ENCODE results near the gene KLHL17. TPM values are rescaled to one million over a fixed set of nuclear protein-coding genes. Genes with fewer than 3 reads are reported as not detected.
A peak's percentile ranks its signal among the peaks of the same experiment; 100 is the strongest.

KLHL17 gene
- total and polyA plus RNA-seq, 11 donors: 1.6 to 6.8 (median 4.7) TPM

DNA sequence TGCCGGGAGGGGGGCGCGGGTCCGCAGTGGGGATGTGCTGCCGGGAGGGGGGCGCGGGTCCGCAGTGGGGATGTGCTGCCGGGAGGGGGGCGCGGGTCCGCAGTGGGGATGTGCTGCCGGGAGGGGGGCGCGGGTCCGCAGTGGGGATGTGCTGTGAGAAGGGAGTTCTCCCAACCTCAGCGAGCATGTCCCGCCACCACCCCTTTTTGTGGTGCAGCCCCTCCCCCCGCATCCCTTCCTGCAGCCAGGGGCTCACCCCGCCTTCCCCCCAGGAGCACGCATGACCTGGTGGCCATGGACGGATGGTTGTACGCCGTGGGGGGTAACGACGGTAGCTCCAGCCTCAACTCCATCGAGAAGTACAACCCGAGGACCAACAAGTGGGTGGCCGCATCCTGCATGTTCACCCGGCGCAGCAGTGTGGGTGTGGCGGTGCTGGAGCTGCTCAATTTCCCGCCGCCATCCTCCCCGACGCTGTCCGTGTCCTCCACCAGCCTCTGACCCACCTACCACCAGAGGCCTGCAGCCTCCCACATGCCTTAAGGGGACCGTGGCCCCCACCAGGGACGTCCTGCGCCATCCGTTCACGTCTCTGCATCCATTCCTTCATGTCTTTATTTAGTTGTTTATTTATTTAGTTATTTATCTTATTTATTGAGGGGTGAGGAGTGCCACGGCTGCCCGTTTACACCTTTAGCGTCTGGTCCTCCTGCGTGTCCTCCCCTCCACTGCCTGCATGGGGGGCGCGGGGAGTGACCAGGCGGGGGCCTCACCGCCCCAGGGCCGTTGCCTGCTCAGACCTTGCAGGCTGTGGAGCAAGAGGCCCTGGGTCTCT, 4.5 kb downstream of the KLHL17 start:
- TF ChIP-seq POLR2A (IDR thresholded peaks at IDR 0.05): no peak
- TF ChIP-seq, protein P1, sequence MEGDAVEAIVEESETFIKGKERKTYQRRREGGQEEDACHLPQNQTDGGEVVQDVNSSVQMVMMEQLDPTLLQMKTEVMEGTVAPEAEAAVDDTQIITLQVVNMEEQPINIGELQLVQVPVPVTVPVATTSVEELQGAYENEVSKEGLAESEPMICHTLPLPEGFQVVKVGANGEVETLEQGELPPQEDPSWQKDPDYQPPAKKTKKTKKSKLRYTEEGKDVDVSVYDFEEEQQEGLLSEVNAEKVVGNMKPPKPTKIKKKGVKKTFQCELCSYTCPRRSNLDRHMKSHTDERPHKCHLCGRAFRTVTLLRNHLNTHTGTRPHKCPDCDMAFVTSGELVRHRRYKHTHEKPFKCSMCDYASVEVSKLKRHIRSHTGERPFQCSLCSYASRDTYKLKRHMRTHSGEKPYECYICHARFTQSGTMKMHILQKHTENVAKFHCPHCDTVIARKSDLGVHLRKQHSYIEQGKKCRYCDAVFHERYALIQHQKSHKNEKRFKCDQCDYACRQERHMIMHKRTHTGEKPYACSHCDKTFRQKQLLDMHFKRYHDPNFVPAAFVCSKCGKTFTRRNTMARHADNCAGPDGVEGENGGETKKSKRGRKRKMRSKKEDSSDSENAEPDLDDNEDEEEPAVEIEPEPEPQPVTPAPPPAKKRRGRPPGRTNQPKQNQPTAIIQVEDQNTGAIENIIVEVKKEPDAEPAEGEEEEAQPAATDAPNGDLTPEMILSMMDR (IDR thresholded peaks at IDR 0.05): no peak
- Histone ChIP-seq H3K27me3 (peaks cover 0 to 16% (median 7%) of the 10 kb centered on the region in 9 donors), H3K27ac (no peak overlapping the region), H3K9me3 (no peaks in the 10 kb centered on the region), H3K36me3 (peaks cover 0 to 12% (median 0%) of the 10 kb centered on the region in 9 donors), H3K4me1 (peaks cover 4 to 29% (median 13%) of the 10 kb centered on the region in 12 donors), H3K4me3 (no peak overlapping the region)
- intact Hi-C loops (cut with DNase I): loop anchor here in 1 of 10 donors (10.0 kb wide), 1 partner anchor 60 kb away; no protein-coding TSS in a partner anchor
- DNase-seq (peak in 1 of 5 donors; percentile 56), ATAC-seq (no peak)
- 91 to 95% (median 93%) methylated on average over 36 to 40 of the region's 51 CpGs for WGBS, 4 donors

DNA sequence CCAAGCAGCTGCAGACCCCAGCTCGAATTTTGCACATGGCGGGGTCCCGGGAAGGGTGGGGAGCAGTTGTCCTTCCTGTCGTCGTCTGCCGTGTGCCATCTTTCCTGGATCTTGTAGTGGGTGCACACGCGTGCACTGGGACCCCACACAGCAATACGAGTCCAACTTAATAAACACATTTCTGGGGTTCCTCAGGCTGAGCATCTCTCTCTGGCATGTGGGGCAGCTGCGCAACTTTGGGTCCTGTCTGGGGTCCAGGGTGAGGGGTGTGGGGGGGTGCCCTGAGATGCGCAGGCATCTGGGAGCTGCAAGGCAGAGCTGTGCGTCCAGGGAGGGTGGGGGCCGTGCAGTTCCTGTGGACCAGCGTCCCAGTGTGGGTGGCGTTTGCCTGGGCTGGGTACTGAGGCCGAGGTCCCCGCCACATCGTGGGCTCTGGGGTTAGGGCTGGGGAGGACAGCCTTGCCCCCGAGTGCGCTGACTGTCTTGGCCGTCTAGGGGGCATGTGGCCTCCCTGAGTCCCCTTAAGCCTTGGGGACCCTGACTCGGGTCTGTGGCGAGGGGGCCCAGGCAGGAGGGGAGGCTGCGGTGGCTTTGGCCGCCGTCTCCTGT, 5.2 kb downstream of the KLHL17 start:
- Histone ChIP-seq H3K4me3 (peak overlapping the region in 2 of 12 donors; percentile 60 to 70), H3K9me3 (no peaks in the 10 kb centered on the region), H3K4me1 (peaks cover 4 to 29% (median 12%) of the 10 kb centered on the region in 12 donors), H3K36me3 (peaks cover 0 to 12% (median 0%) of the 10 kb centered on the region in 9 donors), H3K27ac (no peak overlapping the region), H3K27me3 (peaks cover 0 to 23% (median 13%) of the 10 kb centered on the region in 9 donors)
- 80 to 86% (median 82%) methylated on average over 18 to 26 of the region's 26 CpGs for WGBS, 4 donors
- peak in 2 of 5 donors; percentile 23 to 49 for DNase-seq
- intact Hi-C loops (cut with DNase I): loop anchor here in 1 of 10 donors (10.0 kb wide), 1 partner anchor 61 kb away; no protein-coding TSS in a partner anchor
- TF ChIP-seq POLR2A (IDR thresholded peaks at IDR 0.05): no peak
- TF ChIP-seq, protein P1 (IDR thresholded peaks at IDR 0.05): no peak
- no peak for ATAC-seq

DNA sequence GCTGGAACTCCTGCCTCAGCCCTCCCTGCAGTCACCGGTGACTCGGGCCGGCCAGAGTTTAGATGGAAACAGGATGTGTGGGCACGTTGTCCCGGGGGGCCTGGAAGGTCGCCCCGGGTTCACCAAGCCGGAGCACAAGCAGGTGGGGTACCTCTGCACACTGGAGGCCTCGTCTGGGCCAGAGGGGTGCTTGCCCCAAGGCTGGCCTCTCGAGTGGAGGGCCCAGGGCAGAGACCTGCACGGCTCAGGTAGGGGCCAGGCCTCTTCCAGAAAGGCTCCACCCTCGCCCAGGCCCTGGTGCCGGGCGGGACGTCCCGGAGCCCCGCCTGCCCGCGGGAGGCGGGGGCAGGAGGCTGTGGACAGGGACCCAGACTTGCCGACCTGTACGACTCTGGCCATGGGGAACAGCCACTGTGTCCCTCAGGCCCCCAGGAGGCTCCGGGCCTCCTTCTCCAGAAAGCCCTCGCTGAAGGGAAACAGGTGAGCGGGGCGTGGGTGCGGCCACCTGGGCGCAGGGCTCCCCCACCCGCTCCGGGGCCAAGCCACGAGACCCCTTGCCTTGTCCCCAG, 5.8 kb downstream of the KLHL17 start, which contains the start of gene PLEKHN1:
Gene PLEKHN1, plus strand, starts transcription at position 348 of the 569 bp plus-strand sequence. Its CDS starts 50 bp downstream, at position 398.
- 15 to 28% (median 17%) methylated on average over 6 to 31 of the region's 31 CpGs for WGBS, 4 donors
- Histone ChIP-seq H3K4me1 (peaks cover 4 to 29% (median 12%) of the 10 kb centered on the region in 12 donors), H3K9me3 (no peaks in the 10 kb centered on the region), H3K36me3 (peaks cover 0 to 12% (median 0%) of the 10 kb centered on the region in 9 donors), H3K4me3 (peak within 1 kb of the TSS; percentile 49 to 78 (median 61)), H3K27me3 (peaks cover 0 to 29% (median 19%) of the 10 kb centered on the region in 9 donors), H3K27ac (peak within 1 kb of the TSS in 3 of 12 donors; percentile 20 to 68 (median 50))
- ATAC-seq (peak in 3 of 4 donors; percentile 1 to 10 (median 5)), DNase-seq (peak in 2 of 5 donors; percentile 25 to 60)
- intact Hi-C loops (cut with DNase I): loop anchor here in 1 of 10 donors (10.0 kb wide), 1 partner anchor 61 kb away; no protein-coding TSS in a partner anchor
- no peak for TF ChIP-seq POLR2A (IDR thresholded peaks at IDR 0.05)
- TF ChIP-seq, protein P1 (IDR thresholded peaks at IDR 0.05): no peak

Measured in heart left ventricle (tissue), 16 donors.